Medulla oblongata (tissue), 1 donor: ENCODE results near the gene GAMT.

Experiments
- DNase-seq: peaks from one replicate; pipeline ENCODE4 v3.0.0-alpha.2; 2015; ENCODE audit errors: extremely low spot score

Gene GAMT

GRCh38 chr19:1385816-1386215 is 15.5 kb downstream of the GAMT start:
- DNase-seq: no peak

- DNase-seq: no peak
Measured at GRCh38 chr19:1384478-1385110, 16.7 kb downstream of the GAMT start.

GRCh38 chr19:1384085-1384462 is 17.3 kb downstream of the GAMT start:
- no peak for DNase-seq

- DNase-seq: peak; percentile 97
Measured at GRCh38 chr19:1383312-1384084, 17.8 kb downstream of the GAMT start, which contains the start of gene NDUFS7. TSS of gene NDUFS7 (plus strand) at chr19:1383907. CDS start at chr19:1383927, 20 bp downstream.

GRCh38 chr19:1383017-1383311 is 18.4 kb downstream of the GAMT start:
- DNase-seq: no peak

- no peak for DNase-seq
Measured at GRCh38 chr19:1382250-1382649, 19.1 kb downstream of the GAMT start.

- no peak for DNase-seq
Measured at GRCh38 chr19:1379961-1380489, 21.3 kb downstream of the GAMT start.

GRCh38 chr19:1379126-1379905 is 22.0 kb downstream of the GAMT start:
- DNase-seq: no peak

GRCh38 chr19:1377965-1378785 is 23.2 kb downstream of the GAMT start:
- no peak for DNase-seq

- no peak for DNase-seq
Measured at GRCh38 chr19:1377176-1377964, 24.0 kb downstream of the GAMT start.

- no peak for DNase-seq
Measured at GRCh38 chr19:1376415-1376805, 24.9 kb downstream of the GAMT start.

- DNase-seq: no peak
Measured at GRCh38 chr19:1374250-1374577, 27.1 kb downstream of the GAMT start.

- DNase-seq: peak; percentile 61
Measured at GRCh38 chr19:1373534-1374249, 27.6 kb downstream of the GAMT start.

GRCh38 chr19:1373042-1373533 is 28.3 kb downstream of the GAMT start:
- no peak for DNase-seq

- DNase-seq: no peak
Measured at GRCh38 chr19:1370579-1371361, 30.6 kb downstream of the GAMT start.

- DNase-seq: no peak
Measured at GRCh38 chr19:1369214-1369805, 32.0 kb downstream of the GAMT start.

GRCh38 chr19:1366899-1367870 is 34.2 kb downstream of the GAMT start:
- DNase-seq: peak; percentile 56

GRCh38 chr19:1366296-1366695 is 35.0 kb downstream of the GAMT start:
- DNase-seq: no peak
